Epithelial cell of proximal tubule (primary cell): ENCODE measurements around the gene BMPER. TPM values are rescaled to one million over a fixed set of nuclear protein-coding genes. Genes with fewer than 3 reads are reported as not detected.

ENCODE experiments used
- DNase-seq: peaks from one replicate; pipeline ENCODE4 v3.0.0-alpha.2; 2011; ENCODE audit warnings: low read depth
- H3K4me3 ChIP-seq: 2 replicates; pipeline ENCODE4 v1.5.1; 2011; ENCODE audit warnings: low read depth, mild to moderate bottlenecking, low read length
- CTCF ChIP-seq: conservative IDR thresholded peaks from 2 replicates; pipeline ENCODE4 v1.5.1; 2012; ENCODE audit warnings: low read depth, mild to moderate bottlenecking, low read length
- total RNA-seq: library from RNA; depleted of rRNA; stranded (reverse); fragments of >200 nt; gene quantifications from 2 replicates; pipeline ENCODE4 v1.2.3, GENCODE V29; 2015

Gene BMPER
- total RNA-seq, 1 donor from 2014 or later, result 0.29 TPM

- no peak for TF ChIP-seq CTCF
- no peak for DNase-seq
- no peak overlapping the region for H3K4me3 ChIP-seq
Observed at GRCh38 chr7:33873518-33873917, 31.8 kb upstream of the BMPER start.

- no peak overlapping the region for H3K4me3 ChIP-seq
- TF ChIP-seq CTCF, result no peak
- no peak for DNase-seq
Observed at GRCh38 chr7:33873981-33874750, 31.2 kb upstream of the BMPER start.

GRCh38 chr7:33874943-33875342 lies 30.4 kb upstream of the BMPER start:
- H3K4me3 ChIP-seq, result no peak overlapping the region
- no peak for TF ChIP-seq CTCF
- no peak for DNase-seq

- no peak for TF ChIP-seq CTCF
- no peak for DNase-seq
- H3K4me3 ChIP-seq, result no peak overlapping the region
Observed at GRCh38 chr7:33876596-33877274, 28.6 kb upstream of the BMPER start.

GRCh38 chr7:33880787-33881186 lies 24.6 kb upstream of the BMPER start:
- H3K4me3 ChIP-seq, result no peak overlapping the region
- no peak for TF ChIP-seq CTCF
- DNase-seq, result no peak

GRCh38 chr7:33881316-33881715 lies 24.0 kb upstream of the BMPER start:
- H3K4me3 ChIP-seq, result no peak overlapping the region
- DNase-seq, result no peak
- TF ChIP-seq CTCF, result no peak
